ENCODE measurements around the gene ASCC3.

DNA sequence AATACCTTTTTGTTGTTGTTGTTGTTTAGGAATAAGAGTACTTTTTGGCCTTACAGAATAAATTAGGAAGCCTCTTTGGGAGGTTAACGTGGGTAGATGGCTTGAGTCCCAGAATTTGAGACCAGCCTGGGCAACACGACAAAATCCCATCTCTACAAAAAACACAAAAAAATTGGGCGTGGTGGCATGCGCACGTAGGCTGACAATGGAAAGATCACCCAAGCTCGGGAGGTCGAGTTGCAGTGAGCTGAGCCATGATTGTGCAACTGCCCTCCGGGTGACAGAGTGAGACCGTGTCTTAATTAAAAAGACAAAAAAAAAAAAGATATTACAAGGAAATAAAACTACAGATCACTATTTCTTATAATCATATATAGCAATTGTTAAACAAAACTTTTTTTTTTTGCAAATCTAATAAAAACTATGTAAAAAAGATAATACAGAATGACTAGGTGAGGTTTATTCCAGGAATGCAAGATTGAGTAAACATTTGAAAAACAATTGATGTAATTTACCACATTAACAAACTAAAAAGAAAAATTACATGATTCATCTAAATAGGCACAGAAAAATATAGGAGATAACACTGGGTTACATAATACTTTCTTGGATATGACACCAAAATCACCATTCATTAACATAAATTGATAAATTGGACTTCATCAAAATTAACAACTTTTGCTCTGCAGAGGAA, 43.6 kb upstream of the ASCC3 start:
- TF ChIP-seq, protein P1, sequence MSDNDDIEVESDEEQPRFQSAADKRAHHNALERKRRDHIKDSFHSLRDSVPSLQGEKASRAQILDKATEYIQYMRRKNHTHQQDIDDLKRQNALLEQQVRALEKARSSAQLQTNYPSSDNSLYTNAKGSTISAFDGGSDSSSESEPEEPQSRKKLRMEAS (IDR thresholded peaks at IDR 0.05): no peak
- TF ChIP-seq CREB1 (IDR thresholded peaks at IDR 0.05; ENCODE audit: low read depth) (no peak), EP300 (IDR thresholded peaks at IDR 0.05; ENCODE audit: borderline replicate concordance) (no peak), TAF1 (IDR thresholded peaks at IDR 0.05; ENCODE audit: low read depth) (no peak), TEAD4 (IDR thresholded peaks at IDR 0.05) (no peak)
- TF ChIP-seq, protein P2, sequence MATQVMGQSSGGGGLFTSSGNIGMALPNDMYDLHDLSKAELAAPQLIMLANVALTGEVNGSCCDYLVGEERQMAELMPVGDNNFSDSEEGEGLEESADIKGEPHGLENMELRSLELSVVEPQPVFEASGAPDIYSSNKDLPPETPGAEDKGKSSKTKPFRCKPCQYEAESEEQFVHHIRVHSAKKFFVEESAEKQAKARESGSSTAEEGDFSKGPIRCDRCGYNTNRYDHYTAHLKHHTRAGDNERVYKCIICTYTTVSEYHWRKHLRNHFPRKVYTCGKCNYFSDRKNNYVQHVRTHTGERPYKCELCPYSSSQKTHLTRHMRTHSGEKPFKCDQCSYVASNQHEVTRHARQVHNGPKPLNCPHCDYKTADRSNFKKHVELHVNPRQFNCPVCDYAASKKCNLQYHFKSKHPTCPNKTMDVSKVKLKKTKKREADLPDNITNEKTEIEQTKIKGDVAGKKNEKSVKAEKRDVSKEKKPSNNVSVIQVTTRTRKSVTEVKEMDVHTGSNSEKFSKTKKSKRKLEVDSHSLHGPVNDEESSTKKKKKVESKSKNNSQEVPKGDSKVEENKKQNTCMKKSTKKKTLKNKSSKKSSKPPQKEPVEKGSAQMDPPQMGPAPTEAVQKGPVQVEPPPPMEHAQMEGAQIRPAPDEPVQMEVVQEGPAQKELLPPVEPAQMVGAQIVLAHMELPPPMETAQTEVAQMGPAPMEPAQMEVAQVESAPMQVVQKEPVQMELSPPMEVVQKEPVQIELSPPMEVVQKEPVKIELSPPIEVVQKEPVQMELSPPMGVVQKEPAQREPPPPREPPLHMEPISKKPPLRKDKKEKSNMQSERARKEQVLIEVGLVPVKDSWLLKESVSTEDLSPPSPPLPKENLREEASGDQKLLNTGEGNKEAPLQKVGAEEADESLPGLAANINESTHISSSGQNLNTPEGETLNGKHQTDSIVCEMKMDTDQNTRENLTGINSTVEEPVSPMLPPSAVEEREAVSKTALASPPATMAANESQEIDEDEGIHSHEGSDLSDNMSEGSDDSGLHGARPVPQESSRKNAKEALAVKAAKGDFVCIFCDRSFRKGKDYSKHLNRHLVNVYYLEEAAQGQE (IDR thresholded peaks at IDR 0.05; ENCODE audit: low read depth): no peak
- TF ChIP-seq, protein P3, sequence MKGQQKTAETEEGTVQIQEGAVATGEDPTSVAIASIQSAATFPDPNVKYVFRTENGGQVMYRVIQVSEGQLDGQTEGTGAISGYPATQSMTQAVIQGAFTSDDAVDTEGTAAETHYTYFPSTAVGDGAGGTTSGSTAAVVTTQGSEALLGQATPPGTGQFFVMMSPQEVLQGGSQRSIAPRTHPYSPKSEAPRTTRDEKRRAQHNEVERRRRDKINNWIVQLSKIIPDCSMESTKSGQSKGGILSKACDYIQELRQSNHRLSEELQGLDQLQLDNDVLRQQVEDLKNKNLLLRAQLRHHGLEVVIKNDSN (IDR thresholded peaks at IDR 0.05): no peak
